Brain microvascular endothelial cell (primary cell): ENCODE results near the gene ALPI.

Experiments used
- DNase-seq: peaks from one replicate; pipeline ENCODE4 v3.0.0-alpha.2; 2020
- H3K27ac ChIP-seq: fragments of 250-450 bp; sonication (Bioruptor Pico); 2 replicates; pipeline ENCODE4 v1.5.1; 2020; ENCODE audit warnings: mild to moderate bottlenecking, moderate library complexity
- H3K27me3 ChIP-seq: fragments of 250-450 bp; sonication (Bioruptor Pico); replicated peaks from 2 replicates; pipeline ENCODE4 v1.5.1; 2020; ENCODE audit warnings: mild to moderate bottlenecking
- H3K36me3 ChIP-seq: fragments of 250-450 bp; sonication (Bioruptor Pico); replicated peaks from 2 replicates; pipeline ENCODE4 v1.5.1; 2020; ENCODE audit warnings: mild to moderate bottlenecking
- H3K4me3 ChIP-seq: 2 replicates; pipeline ENCODE4 v1.5.1; 2011; ENCODE audit warnings: low read depth, mild to moderate bottlenecking, control low read depth, low read length, moderate library complexity
- CTCF ChIP-seq: IDR thresholded peaks from 2 replicates; pipeline ENCODE4 v1.5.1; 2011; ENCODE audit warnings: low read depth, mild to moderate bottlenecking, moderate library complexity, low read length, control low read depth, inconsistent platforms; ENCODE audit errors: missing control alignments
- in situ Hi-C: cut with HindIII; loops from 2 replicates; pipeline ENCODE4 v1.10.0; 2017; ENCODE audit warnings: low sequenced_read_pairs, low pct_ligation_motif_present

The ALPI gene

DNA sequence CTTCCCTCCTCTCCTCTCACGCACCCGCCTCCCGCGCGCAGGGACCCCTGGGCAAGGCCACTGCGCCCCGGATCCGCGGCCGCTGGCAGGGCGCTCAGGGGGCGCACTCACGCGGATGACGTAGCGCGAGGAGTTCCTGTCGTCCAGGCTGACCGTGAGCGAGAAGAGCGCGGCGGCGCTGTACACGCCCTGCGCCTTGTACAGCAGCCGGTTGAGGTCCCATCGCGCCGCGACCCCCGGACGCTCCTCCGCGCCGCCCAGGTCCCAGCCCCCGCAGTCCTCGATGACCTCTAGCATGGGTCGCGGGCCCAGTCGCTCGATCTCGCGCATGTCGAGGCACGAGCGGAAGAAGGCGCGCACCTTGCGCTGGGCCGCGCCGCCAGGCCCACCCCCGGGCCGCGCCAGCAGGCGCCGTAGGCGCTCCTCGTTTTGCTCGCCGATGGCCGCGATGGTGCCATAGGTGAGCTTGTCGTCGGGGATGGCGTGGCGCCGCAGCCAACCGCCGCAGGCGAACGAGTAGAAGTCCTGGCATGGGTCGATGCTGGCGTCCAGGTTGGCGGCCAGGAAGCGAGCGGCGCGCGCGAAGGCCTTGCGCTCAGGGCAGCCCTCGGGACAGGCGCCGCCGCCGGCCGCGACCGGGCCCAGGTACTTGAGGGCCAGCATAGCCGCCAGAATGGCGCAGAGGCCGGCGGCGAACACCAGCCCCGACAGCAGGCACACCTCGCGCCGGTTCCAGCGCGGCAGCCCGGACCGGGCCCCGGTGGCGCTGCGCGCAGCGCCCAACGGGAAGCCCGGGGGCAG, 30.0 kb downstream of the ALPI start:
- no peaks in the 10 kb centered on the region for H3K36me3 ChIP-seq
- H3K4me3 ChIP-seq, result no peak overlapping the region
- H3K27ac ChIP-seq, result no peak overlapping the region
- no peak for DNase-seq
- TF ChIP-seq CTCF, result no peak
- peaks cover 62% of the 10 kb centered on the region for H3K27me3 ChIP-seq
- in situ Hi-C loops, result no loop called here

DNA sequence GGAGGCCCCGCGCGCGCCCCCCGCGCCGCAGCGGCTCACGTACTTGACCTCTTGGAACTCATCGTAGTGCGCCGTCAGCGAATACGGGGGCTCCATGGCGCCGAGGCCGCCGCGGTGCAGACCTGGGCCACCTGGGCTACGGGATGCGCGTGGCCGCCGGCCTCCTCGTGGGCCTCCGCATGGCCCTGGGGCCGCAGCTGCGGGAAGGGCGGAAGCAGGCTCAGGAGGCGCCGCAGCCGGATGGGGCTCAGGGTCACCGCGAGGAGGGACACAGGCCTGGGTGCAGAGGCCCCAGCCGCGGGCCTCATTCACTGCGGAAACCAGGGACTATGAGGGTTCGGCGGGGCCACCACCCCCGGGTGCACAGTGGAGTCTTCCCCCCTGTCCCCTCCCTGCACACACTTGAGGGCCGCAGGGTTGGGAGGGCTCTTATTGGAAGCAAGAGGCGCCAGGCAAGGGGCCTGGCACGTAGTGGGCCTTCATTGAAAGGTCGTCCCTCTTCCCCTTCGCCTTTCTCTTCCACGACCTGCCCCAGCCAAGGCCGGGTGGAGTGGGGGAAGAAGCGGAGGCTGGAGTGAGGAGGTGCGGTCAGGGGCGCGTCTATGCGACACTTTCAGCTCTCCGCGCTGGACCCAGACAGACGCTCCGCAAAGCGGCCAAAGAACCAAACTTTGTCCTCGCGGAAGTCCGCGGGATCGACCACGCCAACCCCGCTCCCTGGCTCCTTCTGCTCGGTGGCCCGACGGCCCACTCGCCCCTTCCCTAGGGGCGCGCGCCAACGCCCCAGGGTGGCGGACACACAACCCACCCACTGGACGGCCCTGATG, 30.8 kb downstream of the ALPI start:
- Histone ChIP-seq H3K27me3 (peaks cover 62% of the 10 kb centered on the region), H3K27ac (no peak overlapping the region), H3K36me3 (no peaks in the 10 kb centered on the region), H3K4me3 (no peak overlapping the region)
- no peak for TF ChIP-seq CTCF
- in situ Hi-C loops, result no loop called here
- no peak for DNase-seq

DNA sequence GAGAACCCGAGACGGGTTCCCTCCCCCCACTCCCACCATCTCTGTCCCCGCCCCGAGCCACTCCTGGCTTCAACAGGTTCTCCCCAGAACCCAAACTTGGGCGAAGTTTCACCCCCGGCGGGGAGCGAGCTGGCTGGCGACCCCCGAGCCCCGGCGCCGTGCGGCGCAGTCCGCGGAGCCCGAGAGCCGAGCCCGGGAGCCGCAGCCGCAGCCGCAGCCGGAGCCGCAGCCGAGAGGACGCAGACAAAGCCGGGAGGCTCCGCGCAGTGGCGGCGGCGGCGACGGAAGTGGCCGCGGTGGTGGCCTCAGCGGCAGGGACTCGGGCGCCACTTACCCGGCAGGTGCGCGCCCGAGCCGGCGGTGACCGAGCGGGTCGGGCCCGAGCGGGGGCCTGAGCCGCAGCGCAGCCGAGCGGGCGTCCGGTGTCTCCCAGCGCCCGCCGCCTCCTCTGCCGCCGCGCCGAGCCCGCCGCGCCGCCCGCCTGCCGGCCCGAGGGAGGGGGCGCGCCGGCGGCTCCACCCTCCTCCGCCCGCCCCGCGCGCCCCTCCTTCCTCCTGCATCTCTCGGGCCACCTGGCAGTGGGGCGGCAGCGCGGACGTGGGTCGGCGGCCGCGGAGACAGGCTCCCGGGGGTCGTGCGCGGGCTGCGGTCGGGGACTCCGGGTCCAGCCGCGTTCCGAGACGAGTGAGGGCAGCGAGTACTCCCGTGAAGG, 31.6 kb downstream of the ALPI start, which contains the start of gene ECEL1:
ECEL1 (minus strand) TSS at position 450 of the 712 bp plus-strand sequence. CDS start 1,181 bp downstream, outside the sequence.
- no peak for TF ChIP-seq CTCF
- no peak for DNase-seq
- Histone ChIP-seq H3K36me3 (no peaks in the 10 kb centered on the region), H3K27ac (no peak within 1 kb of the TSS), H3K27me3 (peaks cover 58% of the 10 kb centered on the region), H3K4me3 (no peak within 1 kb of the TSS)
- in situ Hi-C loops, result no loop called here

DNA sequence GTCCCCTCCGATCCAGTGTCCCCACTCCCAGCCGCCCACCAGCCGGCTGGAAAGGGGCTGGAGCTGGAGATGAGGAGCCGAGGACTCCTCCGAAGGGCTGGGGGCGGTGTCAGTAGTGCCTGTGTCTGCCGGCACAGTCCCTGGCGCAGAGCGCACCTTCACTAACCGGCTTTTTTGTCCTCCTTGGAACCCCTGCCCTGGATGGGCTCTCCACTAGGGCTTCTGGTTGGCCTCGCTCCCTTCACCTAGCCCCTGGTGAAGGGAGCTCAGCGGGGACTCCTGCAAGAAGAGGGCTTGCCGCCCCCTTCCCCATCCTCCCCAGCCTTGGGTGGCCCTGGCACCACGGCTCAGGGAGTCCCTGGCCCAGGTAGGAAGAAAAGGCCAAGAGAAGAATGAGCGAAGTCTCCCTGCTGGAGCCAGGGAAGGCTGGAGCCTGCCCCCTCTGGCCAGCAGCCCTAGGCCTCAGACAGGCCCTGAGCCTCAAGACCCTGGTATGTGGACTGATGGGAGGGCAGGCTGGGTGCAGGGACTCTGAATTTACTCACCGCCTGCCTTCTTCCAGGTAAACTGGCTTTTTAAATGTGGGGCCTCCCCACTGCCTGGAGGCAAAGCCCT, 32.3 kb downstream of the ALPI start:
- Histone ChIP-seq H3K27ac (no peak overlapping the region), H3K27me3 (peaks cover 58% of the 10 kb centered on the region), H3K4me3 (no peak overlapping the region), H3K36me3 (no peaks in the 10 kb centered on the region)
- peak; percentile 26 for TF ChIP-seq CTCF
- in situ Hi-C loops, result no loop called here
- no peak for DNase-seq

- no peak for TF ChIP-seq CTCF
- H3K36me3 ChIP-seq, result no peaks in the 10 kb centered on the region
- H3K4me3 ChIP-seq, result no peak overlapping the region
- DNase-seq, result no peak
- H3K27ac ChIP-seq, result no peak overlapping the region
- peaks cover 58% of the 10 kb centered on the region for H3K27me3 ChIP-seq
- in situ Hi-C loops, result no loop called here
These were observed 32.9 kb downstream of the ALPI start for GRCh38 chr2:232488721-232489300.
